Measurements from ENCODE around the gene MRPL37. TPM values are rescaled to one million over a fixed set of nuclear protein-coding genes. Genes with fewer than 3 reads are reported as not detected.

MRPL37 gene
- total RNA-seq (2012; rRNA removed) = 111 and 132 TPM in 2 replicates
- 36.5 and 42.8 TPM in 2 replicates for polyA plus RNA-seq (2012; rRNA removed)
- 26.3 and 29.0 TPM in 2 replicates for polyA plus RNA-seq (2012; cell fraction: cytosol; rRNA removed)
- 9.5 and 10.4 TPM in 2 replicates for polyA plus RNA-seq (2012; cell fraction: nucleus; rRNA removed; ENCODE audit: low replicate concordance)
- Bru-seq, nascent RNA = percentile 67 among the genes with signal in this experiment
- percentile 70 among the genes with signal in this experiment for BruChase-seq, experiment 1, labeled RNA remaining after a 6-hour chase
- percentile 67 among the genes with signal in this experiment for BruChase-seq, experiment 2, labeled RNA remaining after a 2-hour chase
- long read RNA-seq, transcript MRPL37-202 (7 exons, 1,483 nt) = major isoform, 52 of 79 reads
- long read RNA-seq, partial matches to known transcripts = 21 of 79 reads
- long read RNA-seq, other reads (novel, unspliced or antisense) = 5 of 79 reads

DNA sequence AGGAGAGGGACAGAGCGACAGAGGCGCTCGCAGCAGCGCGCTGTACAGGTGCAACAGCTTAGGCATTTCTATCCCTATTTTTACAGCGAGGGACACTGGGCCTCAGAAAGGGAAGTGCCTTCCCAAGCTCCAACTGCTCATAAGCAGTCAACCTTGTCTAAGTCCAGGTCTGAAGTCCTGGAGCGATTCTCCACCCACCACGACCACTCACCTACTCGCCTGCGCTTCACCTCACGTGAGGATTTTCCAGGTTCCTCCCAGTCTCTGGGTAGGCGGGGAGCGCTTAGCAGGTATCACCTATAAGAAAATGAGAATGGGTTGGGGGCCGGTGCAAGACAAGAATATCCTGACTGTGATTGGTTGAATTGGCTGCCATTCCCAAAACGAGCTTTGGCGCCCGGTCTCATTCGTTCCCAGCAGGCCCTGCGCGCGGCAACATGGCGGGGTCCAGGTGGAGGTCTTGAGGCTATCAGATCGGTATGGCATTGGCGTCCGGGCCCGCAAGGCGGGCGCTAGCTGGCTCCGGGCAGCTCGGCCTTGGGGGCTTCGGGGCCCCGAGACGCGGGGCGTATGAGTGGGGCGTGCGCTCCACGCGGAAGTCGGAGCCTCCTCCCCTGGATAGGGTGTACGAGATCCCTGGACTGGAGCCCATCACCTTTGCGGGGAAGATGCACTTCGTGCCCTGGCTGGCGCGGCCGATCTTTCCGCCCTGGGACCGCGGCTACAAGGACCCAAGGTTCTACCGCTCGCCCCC is at the start of gene MRPL37, which contains the start of gene CYB5RL:
Gene MRPL37, plus strand, starts transcription at position 403 of the 754 bp plus-strand sequence. Its CDS starts 77 bp downstream, at position 480.
Gene CYB5RL, minus strand, starts transcription at position 266 of the 754 bp plus-strand sequence. CDS start 4,414 bp downstream, outside the sequence.
- dilution Hi-C loops (cut with HindIII; ENCODE audit: low sequenced_read_pairs, unreplicated experiment) (no loop called here), intact Hi-C loops (cut with micrococcal nuclease) (loop anchor here (1.0 to 2.0 kb wide), 3 partner anchors 79 to 288 kb away; no protein-coding TSS in a partner anchor), in situ Hi-C loops (cut with MboI; ENCODE audit: low sequenced_read_pairs) (loop anchor here (25.0 kb wide), 1 partner anchor 338 kb away; no protein-coding TSS in a partner anchor)
- H3K4ac ChIP-seq (ENCODE audit: low read depth, low read length) = peak within 1 kb of the TSS; percentile 65
- no peak within 1 kb of the TSS for H2BK20ac ChIP-seq (ENCODE audit: low read depth, low read length)
- peak; percentile 99 for ATAC-seq (ENCODE audit: low read depth)
- no peak within 1 kb of the TSS for H3K18ac ChIP-seq (ENCODE audit: low read depth, low read length)
- H2BK120ac ChIP-seq (ENCODE audit: low read depth, low read length) = 0 out of 2 replicates have a peak within 1 kb of the TSS, but pooled peaks have one; percentile 7
- H3K27ac ChIP-seq (ENCODE audit: insufficient read depth, low read length) = peak within 1 kb of the TSS; percentile 41
- H2AFZ ChIP-seq (replicated peaks; ENCODE audit: low read length, poor library complexity) = peak within 1 kb of the TSS; percentile 95
- H4K8ac ChIP-seq (ENCODE audit: low read depth in 2 of 2, low read length in 2 of 2) = peak within 1 kb of the TSS; percentile 83 to 97
- H2AK5ac ChIP-seq (ENCODE audit: low read depth, low read length) = peak within 1 kb of the TSS; percentile 61
- peak within 1 kb of the TSS; percentile 30 for H3K56ac ChIP-seq (ENCODE audit: extremely low read depth, insufficient read depth, low read length)
- peak within 1 kb of the TSS; percentile 18 for H3K23ac ChIP-seq (ENCODE audit: low read depth, low read length)
- H3K9me3 ChIP-seq (ENCODE audit: control insufficient read depth, insufficient read depth, low read length) = no peaks in the 10 kb centered on the region
- H3K4me3 ChIP-seq (ENCODE audit: insufficient read depth, low read depth, low read length) = peak within 1 kb of the TSS; percentile 73
- no peak within 1 kb of the TSS for H2BK5ac ChIP-seq (ENCODE audit: low read depth, low read length, poor library complexity, severe bottlenecking)
- 0% methylated on average over 12 of the region's 51 CpGs; no CpG with 5 or more reads in 1 of the 2 experiments for WGBS, 2 experiments (ENCODE audit: extremely low coverage in 2 of 2, insufficient read length in 1 of 2)
- CTCF ChIA-PET = interaction anchor here (0.6 kb wide), 1 partner anchor 129 kb away, joined by 3 read pairs; no protein-coding TSS in a partner anchor
- no TSS peak for BruUV-seq (replicated peaks)
- H3K14ac ChIP-seq (replicated peaks; ENCODE audit: low read depth, low read length) = peak within 1 kb of the TSS; percentile 47
- H2AK9ac ChIP-seq (replicated peaks; ENCODE audit: low read depth, low read length, poor library complexity) = peak within 1 kb of the TSS; percentile 80
- TF ChIP-seq BHLHE40 (IDR thresholded peaks at IDR 0.05; ENCODE audit: low read depth, low read length) = peak; percentile 95
- no peak for TF ChIP-seq SMC3 (IDR thresholded peaks at IDR 0.05; ENCODE audit: low read depth, low read length)
- TF ChIP-seq POLR2A (IDR thresholded peaks at IDR 0.05; ENCODE audit: low read depth, low read length) = peak; percentile 84
- peak; percentile 78 for TF ChIP-seq MXI1 (IDR thresholded peaks at IDR 0.05; ENCODE audit: borderline replicate concordance, low read depth, low read length)
- TF ChIP-seq RFX5 (IDR thresholded peaks at IDR 0.05; ENCODE audit: low read depth, low read length) = no peak
- peak; percentile 50; the same call in 1 of the 2 replicates for TF ChIP-seq FOS (IDR thresholded peaks at IDR 0.05; ENCODE audit: low read depth, low read length)
- TF ChIP-seq, protein P1, sequence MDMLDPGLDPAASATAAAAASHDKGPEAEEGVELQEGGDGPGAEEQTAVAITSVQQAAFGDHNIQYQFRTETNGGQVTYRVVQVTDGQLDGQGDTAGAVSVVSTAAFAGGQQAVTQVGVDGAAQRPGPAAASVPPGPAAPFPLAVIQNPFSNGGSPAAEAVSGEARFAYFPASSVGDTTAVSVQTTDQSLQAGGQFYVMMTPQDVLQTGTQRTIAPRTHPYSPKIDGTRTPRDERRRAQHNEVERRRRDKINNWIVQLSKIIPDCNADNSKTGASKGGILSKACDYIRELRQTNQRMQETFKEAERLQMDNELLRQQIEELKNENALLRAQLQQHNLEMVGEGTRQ (IDR thresholded peaks at IDR 0.05; ENCODE audit: low read depth, low read length) = peak; percentile 32; the same call in 1 of the 2 replicates
- 0 out of 2 replicates have a peak, but pooled peaks have one; percentile 1 for TF ChIP-seq RAD21 (IDR thresholded peaks at IDR 0.05; ENCODE audit: low read length)
- peaks cover 4% of the 10 kb centered on the region for H3K4me1 ChIP-seq (ENCODE audit: control insufficient read depth, insufficient read depth, low read length)
- peak within 1 kb of the TSS; percentile 55; the same call in 1 of the 2 replicates for H4K91ac ChIP-seq (ENCODE audit: insufficient read depth, low read depth, low read length)
- H3K36me3 ChIP-seq (ENCODE audit: control insufficient read depth, insufficient read depth, low read length) = peaks cover 5% of the 10 kb centered on the region
- peaks cover 6% of the 10 kb centered on the region; the same call in 1 of the 2 replicates for H3K9me1 ChIP-seq (ENCODE audit: insufficient read depth, low read length)
- peak within 1 kb of the TSS; percentile 69 for H4K5ac ChIP-seq (ENCODE audit: low read depth, low read length)
- POLR2A ChIA-PET (ENCODE audit: unreplicated experiment) = interaction anchor here (0.5 to 0.6 kb wide), 2 partner anchors 265 to 689 kb away, joined by 3 read pairs; no protein-coding TSS in a partner anchor
- H3K4me2 ChIP-seq (ENCODE audit: low read depth, low read length) = peak within 1 kb of the TSS; percentile 95
- no peaks in the 10 kb centered on the region for H3K27me3 ChIP-seq (ENCODE audit: control insufficient read depth, insufficient read depth, low read length)
- peak; percentile 97 for DNase-seq
- peak within 1 kb of the TSS; percentile 66 for H3K9ac ChIP-seq (ENCODE audit: low read depth, low read length)
- H4K20me1 ChIP-seq (ENCODE audit: insufficient read depth, low read length) = no peaks in the 10 kb centered on the region
- peaks cover 37 to 47% of the 10 kb centered on the region in 2 experiments for H3K79me1 ChIP-seq (ENCODE audit: low read depth in 1 of 2, low read length in 2 of 2)
- no peak within 1 kb of the TSS; the same call in 2 of the 3 replicates for H2BK15ac ChIP-seq (ENCODE audit: low read depth, low read length)

Measured in IMR-90 (cell line).